KOPT-K1 (cell line): ENCODE data around the gene PRMT5.
A peak's percentile ranks its signal among the peaks of the same experiment; 100 is the strongest.
"Not testable (repeated sequence)": the region's sequence is repeated elsewhere in the genome, so short reads cannot be mapped to it uniquely, and the experiment has no call there.

ENCODE experiments used
- H3K27ac ChIP-seq: fragments of 200-600 bp; sonication (generic); 2 replicates; pipeline ENCODE4 v1.5.1; 2016; ENCODE audit warnings: antibody characterized with exemption, mild to moderate bottlenecking, low read depth, low read length; ENCODE audit not compliant: poor library complexity, severe bottlenecking
- H3K36me3 ChIP-seq: fragments of 200-600 bp; sonication (generic); 2 replicates; pipeline ENCODE4 v1.5.1; 2017; ENCODE audit warnings: antibody characterized with exemption, mild to moderate bottlenecking, low read length, moderate library complexity; ENCODE audit not compliant: insufficient read depth
- H3K9me3 ChIP-seq: fragments of 200-600 bp; sonication (generic); 2 replicates; pipeline ENCODE4 v1.5.1; 2017; ENCODE audit warnings: antibody characterized with exemption, low read length, mild to moderate bottlenecking; ENCODE audit not compliant: insufficient read depth, poor library complexity, severe bottlenecking

The PRMT5 gene

GRCh38 chr14:22955702-22956569 lies 26.8 kb upstream of the PRMT5 start:
- Histone ChIP-seq H3K36me3 (peaks cover 36% of the 10 kb centered on the region), H3K27ac (peak overlapping the region; percentile 92), H3K9me3 (no peaks in the 10 kb centered on the region)

- no peak overlapping the region for H3K27ac ChIP-seq
- peaks cover 71% of the 10 kb centered on the region for H3K36me3 ChIP-seq
- no peaks in the 10 kb centered on the region for H3K9me3 ChIP-seq
Measured at GRCh38 chr14:22952418-22952817, 23.2 kb upstream of the PRMT5 start.

GRCh38 chr14:22951795-22952194 lies 22.6 kb upstream of the PRMT5 start:
- not testable (repeated sequence) for H3K27ac ChIP-seq, H3K9me3 ChIP-seq
- peaks cover 77% of the 10 kb centered on the region for H3K36me3 ChIP-seq

- Histone ChIP-seq H3K36me3 (peaks cover 73% of the 10 kb centered on the region), H3K27ac (no peak overlapping the region), H3K9me3 (no peaks in the 10 kb centered on the region)
Measured at GRCh38 chr14:22945642-22946041, 16.5 kb upstream of the PRMT5 start.

GRCh38 chr14:22939684-22940083 lies 10.5 kb upstream of the PRMT5 start:
- H3K9me3 ChIP-seq, result no peaks in the 10 kb centered on the region

GRCh38 chr14:22935156-22935555 lies 6.0 kb upstream of the PRMT5 start:
- no peaks in the 10 kb centered on the region for H3K9me3 ChIP-seq
- no peak overlapping the region for H3K27ac ChIP-seq
- no peaks in the 10 kb centered on the region; the same call in 1 of the 2 replicates for H3K36me3 ChIP-seq

More at GRCh38 chr14:22939684-22940083, 10.5 kb upstream of the PRMT5 start:
- H3K36me3 ChIP-seq, result peaks cover 15% of the 10 kb centered on the region; the same call in 1 of the 2 replicates
- H3K27ac ChIP-seq, result no peak overlapping the region

GRCh38 chr14:22932146-22932545 lies 3.0 kb upstream of the PRMT5 start:
- Histone ChIP-seq H3K27ac (no peak overlapping the region), H3K9me3 (no peaks in the 10 kb centered on the region), H3K36me3 (peaks cover 4% of the 10 kb centered on the region; the same call in 1 of the 2 replicates)

- H3K27ac ChIP-seq, result peak overlapping the region; percentile 72
- H3K36me3 ChIP-seq, result peaks cover 26% of the 10 kb centered on the region
- no peaks in the 10 kb centered on the region for H3K9me3 ChIP-seq
Measured at GRCh38 chr14:22929961-22930364, 787 bp upstream of the PRMT5 start.

- peak overlapping the region; percentile 72 for H3K27ac ChIP-seq
- no peaks in the 10 kb centered on the region for H3K9me3 ChIP-seq
- H3K36me3 ChIP-seq, result peaks cover 41% of the 10 kb centered on the region
Measured at GRCh38 chr14:22928237-22929103, 706 bp downstream of the PRMT5 start.

GRCh38 chr14:22926316-22926715 lies 2.9 kb downstream of the PRMT5 start:
- Histone ChIP-seq H3K27ac (no peak overlapping the region), H3K9me3 (no peaks in the 10 kb centered on the region), H3K36me3 (peaks cover 60% of the 10 kb centered on the region)

- Histone ChIP-seq H3K36me3 (peaks cover 68% of the 10 kb centered on the region), H3K27ac (no peak overlapping the region), H3K9me3 (no peaks in the 10 kb centered on the region)
Measured at GRCh38 chr14:22925513-22925912, 3.7 kb downstream of the PRMT5 start.

- H3K9me3 ChIP-seq, result no peaks in the 10 kb centered on the region
- H3K27ac ChIP-seq, result no peak overlapping the region
- peaks cover 76% of the 10 kb centered on the region for H3K36me3 ChIP-seq
Measured at GRCh38 chr14:22923746-22924145, 5.4 kb downstream of the PRMT5 start.

GRCh38 chr14:22922294-22922693 lies 6.9 kb downstream of the PRMT5 start:
- peaks cover 73% of the 10 kb centered on the region for H3K36me3 ChIP-seq
- H3K27ac ChIP-seq, result no peak overlapping the region

GRCh38 chr14:22920697-22921096 lies 8.5 kb downstream of the PRMT5 start:
- H3K36me3 ChIP-seq, result peaks cover 72% of the 10 kb centered on the region
- no peaks in the 10 kb centered on the region for H3K9me3 ChIP-seq
- no peak overlapping the region for H3K27ac ChIP-seq

More at GRCh38 chr14:22922294-22922693, 6.9 kb downstream of the PRMT5 start:
- no peaks in the 10 kb centered on the region for H3K9me3 ChIP-seq

GRCh38 chr14:22919601-22919921 lies 9.6 kb downstream of the PRMT5 start:
- no peaks in the 10 kb centered on the region for H3K9me3 ChIP-seq
- peak overlapping the region; percentile 56 for H3K27ac ChIP-seq
- H3K36me3 ChIP-seq, result peaks cover 70% of the 10 kb centered on the region
